K562 (cell line): ENCODE results near the gene OTUD5. TPM values are rescaled to one million over a fixed set of nuclear protein-coding genes. Genes with fewer than 3 reads are reported as not detected.

Source experiments
- BRD9 ChIP-seq: fragments of 450-650 bp; IDR thresholded peaks from 2 replicates; pipeline ENCODE4 v1.6.1; 2018; ENCODE audit warnings: low read depth; ENCODE audit not compliant: partially characterized antibody
- CBX2 ChIP-seq: fragments of 200-600 bp; sonication (generic); IDR thresholded peaks from one replicate; pipeline ENCODE4 v1.6.1; 2012; ENCODE audit warnings: mild to moderate bottlenecking, low read length, inconsistent platforms; ENCODE audit not compliant: insufficient read depth, poor library complexity, severe bottlenecking
- CTCFL ChIP-seq: IDR thresholded peaks from 2 replicates; pipeline ENCODE4 v1.6.1; 2011; ENCODE audit warnings: borderline replicate concordance, low read depth, mild to moderate bottlenecking, moderate library complexity, low read length; ENCODE audit not compliant: insufficient read depth, poor library complexity, severe bottlenecking
- ERF ChIP-seq: fragments of 450-650 bp; formaldehyde crosslinking; IDR thresholded peaks from 2 replicates; pipeline ENCODE4 v1.4.0; 2020; ENCODE audit warnings: mild to moderate bottlenecking, mixed read lengths
- FOSL1 ChIP-seq: fragments of 200-800 bp; sonication (Bioruptor generic); conservative IDR thresholded peaks from 2 replicates; pipeline ENCODE4 v1.6.1; 2016; ENCODE audit warnings: missing genetic modification characterization, missing compliant biosample characterization
- KLF13 ChIP-seq: fragments of 450-650 bp; IDR thresholded peaks from 2 replicates; pipeline ENCODE4 v1.6.1; 2016; ENCODE audit warnings: missing genetic modification characterization, low read depth, mild to moderate bottlenecking, missing compliant biosample characterization, moderate library complexity, borderline replicate concordance
- KLF16 ChIP-seq: IDR thresholded peaks from 2 replicates; pipeline ENCODE4 v1.6.1; 2016; ENCODE audit warnings: antibody characterized with exemption
- NR3C1 ChIP-seq: sonication (generic); formaldehyde crosslinking; IDR thresholded peaks from 2 replicates; pipeline ENCODE4 v1.8.1; 2022; ENCODE audit warnings: missing genetic modification reagents
- SRSF1 ChIP-seq: fragments of 200-400 bp; formaldehyde crosslinking; IDR thresholded peaks from 2 replicates; pipeline ENCODE4 v1.6.1; 2017; ENCODE audit warnings: mild to moderate bottlenecking, low read depth, low read length, moderate library complexity
- STAT5A ChIP-seq: IDR thresholded peaks from 2 replicates; pipeline ENCODE4 v1.6.1; 2012; ENCODE audit warnings: low read length, inconsistent platforms, borderline replicate concordance
- TRIM28 ChIP-seq: fragments of 450-650 bp; IDR thresholded peaks from 2 replicates; pipeline ENCODE4 v1.6.1; 2017
- ZC3H8 ChIP-seq: fragments of 450-650 bp; IDR thresholded peaks from 2 replicates; pipeline ENCODE4 v1.6.1; 2017
- ZMIZ1 ChIP-seq, 2 experiments: fragments of 150-350 bp in 1 of 2; IDR thresholded peaks; 2 replicates each; pipeline ENCODE4 v1.6.1; 2012 to 2016; ENCODE audit warnings: low read depth in 2 of 2, low read length in 2 of 2, mild to moderate bottlenecking in 1 of 2, moderate library complexity in 1 of 2
- ZNF184 ChIP-seq: sonication (generic); formaldehyde crosslinking; IDR thresholded peaks from 2 replicates; pipeline ENCODE4 v1.5.0; 2020; ENCODE audit warnings: missing genetic modification reagents
- ZNF551 ChIP-seq: fragments of 250-450 bp; sonication (Bioruptor Pico); IDR thresholded peaks from 2 replicates; pipeline ENCODE4 v1.5.0; 2021; ENCODE audit warnings: mild to moderate bottlenecking, moderate library complexity
- ZNF583 ChIP-seq: fragments of 250-450 bp; sonication (Bioruptor Pico); IDR thresholded peaks from 2 replicates; pipeline ENCODE4 v1.4.0; 2020
- polyA plus RNA-seq, 8 experiments: library from polyadenylated mRNA; depleted of rRNA in 4 of 8; stranded (reverse) in 5 of 8; unstranded in 3 of 8; fragments of >200 nt; fragmentation: Nextera tagmentation in 2 of 8; fragmentation: Illumina TruSeq in 1 of 8; extraction: Ambion mirVana in 2 of 8; extraction: Trizol in 1 of 8; gene quantifications; 2 replicates each; pipeline versions ENCODE4 v1.2.1 to v1.2.3, GENCODE V29; 2011 to 2014; ENCODE audit warnings: inconsistent platforms in 1 of 8, missing spikeins in 1 of 8
- total RNA-seq, 7 experiments: library from RNA; depleted of rRNA in 6 of 7; stranded (reverse); fragments of >200 nt in 6 of 7; fragmentation: Illumina TruSeq in 2 of 7; extraction: Trizol in 2 of 7; gene quantifications; 2 replicates each; pipeline versions ENCODE4 v1.2.1 to v1.2.3, GENCODE V29; 2011 to 2021; ENCODE audit warnings: low replicate concordance in 1 of 7
- TF ChIP-seq, protein P1 (sequence below): fragments of 250-450 bp; sonication (Bioruptor Pico); IDR thresholded peaks from 2 replicates; pipeline ENCODE4 v1.8.0; 2021; ENCODE audit warnings: mild to moderate bottlenecking, moderate library complexity
- TF ChIP-seq, protein P2 (sequence below), 2 experiments: fragments of 450-650 bp in 1 of 2; sonication (generic) in 1 of 2; formaldehyde crosslinking; conservative IDR thresholded peaks; 2 replicates each; pipeline versions ENCODE4 v1.4.0 to v1.8.1; 2020 to 2022; ENCODE audit warnings: mild to moderate bottlenecking in 1 of 2, missing genetic modification reagents in 1 of 2

OTUD5 gene
- total and polyA plus RNA-seq, 9 of the 15 experiments (the other 6 are each of a cell fraction or from before 2014, with no cell fraction given): 3.6 to 102 (median 59.0) TPM

- TF ChIP-seq CTCFL: no peak
- TF ChIP-seq, protein P1, sequence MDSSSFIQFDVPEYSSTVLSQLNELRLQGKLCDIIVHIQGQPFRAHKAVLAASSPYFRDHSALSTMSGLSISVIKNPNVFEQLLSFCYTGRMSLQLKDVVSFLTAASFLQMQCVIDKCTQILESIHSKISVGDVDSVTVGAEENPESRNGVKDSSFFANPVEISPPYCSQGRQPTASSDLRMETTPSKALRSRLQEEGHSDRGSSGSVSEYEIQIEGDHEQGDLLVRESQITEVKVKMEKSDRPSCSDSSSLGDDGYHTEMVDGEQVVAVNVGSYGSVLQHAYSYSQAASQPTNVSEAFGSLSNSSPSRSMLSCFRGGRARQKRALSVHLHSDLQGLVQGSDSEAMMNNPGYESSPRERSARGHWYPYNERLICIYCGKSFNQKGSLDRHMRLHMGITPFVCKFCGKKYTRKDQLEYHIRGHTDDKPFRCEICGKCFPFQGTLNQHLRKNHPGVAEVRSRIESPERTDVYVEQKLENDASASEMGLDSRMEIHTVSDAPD (CRISPR knock-in tag): no peak
- TF ChIP-seq BRD9: no peak
- TF ChIP-seq KLF13 (tag): no peak
- no peak for TF ChIP-seq ZC3H8
- no peak for TF ChIP-seq NR3C1 (CRISPR knock-in tag)
- peak; percentile 18; the same call in 1 of the 2 replicates for TF ChIP-seq FOSL1 (tag)
- TF ChIP-seq ERF (CRISPR knock-in tag): no peak
- TF ChIP-seq ZNF583 (CRISPR knock-in tag): no peak
- TF ChIP-seq ZMIZ1 (IDR thresholded peaks at IDR 0.05; ENCODE audit: low read depth in 2 of 2, low read length in 2 of 2): no peak
- no peak for TF ChIP-seq STAT5A
- no peak for TF ChIP-seq KLF16
- TF ChIP-seq, protein P2, sequence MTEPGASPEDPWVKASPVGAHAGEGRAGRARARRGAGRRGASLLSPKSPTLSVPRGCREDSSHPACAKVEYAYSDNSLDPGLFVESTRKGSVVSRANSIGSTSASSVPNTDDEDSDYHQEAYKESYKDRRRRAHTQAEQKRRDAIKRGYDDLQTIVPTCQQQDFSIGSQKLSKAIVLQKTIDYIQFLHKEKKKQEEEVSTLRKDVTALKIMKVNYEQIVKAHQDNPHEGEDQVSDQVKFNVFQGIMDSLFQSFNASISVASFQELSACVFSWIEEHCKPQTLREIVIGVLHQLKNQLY (CRISPR knock-in tag; conservative IDR thresholded peaks at IDR 0.05): no peak
- TF ChIP-seq ZNF184: no peak
- TF ChIP-seq TRIM28: peak; percentile 17; the same call in 1 of the 2 replicates
- no peak for TF ChIP-seq ZNF551 (CRISPR knock-in tag)
- TF ChIP-seq SRSF1: no peak
- TF ChIP-seq CBX2: no peak
These were observed 624 bp upstream of the OTUD5 start (continued) for GRCh38 chrX:48957827-48958634.
